ENCODE measurements around the gene ABHD4.

- TF ChIP-seq CTCF (conservative IDR thresholded peaks at IDR 0.05; ENCODE audit: low read length) (no peak), EZH2phosphoT487 (IDR thresholded peaks at IDR 0.05; ENCODE audit: borderline replicate concordance) (no peak)
These were observed 8.3 kb downstream of the ABHD4 start for GRCh38 chr14:22606380-22606779.
